ENCODE measurements around the gene PLK2.

Gene PLK2

GRCh38 chr5:58450811-58451629, 8.9 kb downstream of the PLK2 start:
- H3K4me3 ChIP-seq (ENCODE audit: low read depth, low read length) = no peak overlapping the region

GRCh38 chr5:58450018-58450417, 9.9 kb downstream of the PLK2 start:
- no peak overlapping the region for H3K4me3 ChIP-seq (ENCODE audit: low read depth, low read length)

GRCh38 chr5:58447226-58447625, 12.7 kb downstream of the PLK2 start:
- no peak overlapping the region for H3K4me3 ChIP-seq (ENCODE audit: low read depth, low read length)

GRCh38 chr5:58446024-58446423, 13.9 kb downstream of the PLK2 start:
- no peak overlapping the region for H3K4me3 ChIP-seq (ENCODE audit: low read depth, low read length)

- H3K4me3 ChIP-seq (ENCODE audit: low read depth, low read length) = no peak overlapping the region
Measured at GRCh38 chr5:58444805-58445204, 15.1 kb downstream of the PLK2 start.

- H3K4me3 ChIP-seq (ENCODE audit: low read depth, low read length) = no peak overlapping the region
Measured at GRCh38 chr5:58440901-58441460, 18.9 kb downstream of the PLK2 start.

- H3K4me3 ChIP-seq (ENCODE audit: low read depth, low read length) = no peak overlapping the region
Measured at GRCh38 chr5:58439094-58439644, 20.7 kb downstream of the PLK2 start.

GRCh38 chr5:58437661-58438060, 22.2 kb downstream of the PLK2 start:
- no peak overlapping the region for H3K4me3 ChIP-seq (ENCODE audit: low read depth, low read length)

- no peak overlapping the region for H3K4me3 ChIP-seq (ENCODE audit: low read depth, low read length)
Measured at GRCh38 chr5:58431832-58432231, 28.1 kb downstream of the PLK2 start.

- no peak overlapping the region for H3K4me3 ChIP-seq (ENCODE audit: low read depth, low read length)
Measured at GRCh38 chr5:58412932-58413331, 47.0 kb downstream of the PLK2 start.

- H3K4me3 ChIP-seq (ENCODE audit: low read depth, low read length) = no peak overlapping the region
Measured at GRCh38 chr5:58412081-58412480, 47.8 kb downstream of the PLK2 start.

GRCh38 chr5:58411372-58411771, 48.5 kb downstream of the PLK2 start:
- no peak overlapping the region for H3K4me3 ChIP-seq (ENCODE audit: low read depth, low read length)

- H3K4me3 ChIP-seq (ENCODE audit: low read depth, low read length) = no peak overlapping the region
Measured at GRCh38 chr5:58410441-58410840, 49.4 kb downstream of the PLK2 start.

GRCh38 chr5:58407042-58407719, 52.7 kb downstream of the PLK2 start:
- H3K4me3 ChIP-seq (ENCODE audit: low read depth, low read length) = no peak overlapping the region

- H3K4me3 ChIP-seq (ENCODE audit: low read depth, low read length) = no peak overlapping the region
Measured at GRCh38 chr5:58406394-58406793, 53.5 kb downstream of the PLK2 start.

GRCh38 chr5:58405175-58405574, 54.7 kb downstream of the PLK2 start:
- no peak overlapping the region for H3K4me3 ChIP-seq (ENCODE audit: low read depth, low read length)

GRCh38 chr5:58404734-58405133, 55.2 kb downstream of the PLK2 start:
- H3K4me3 ChIP-seq (ENCODE audit: low read depth, low read length) = no peak overlapping the region
